DND-41 (cell line): ENCODE data around the gene FAM161B.

Experiments
- CTCF ChIP-seq: IDR thresholded peaks from 2 replicates; pipeline ENCODE4 v1.5.1; 2012; ENCODE audit warnings: borderline replicate concordance, low read length, moderate library complexity, mild to moderate bottlenecking; ENCODE audit not compliant: poor library complexity, severe bottlenecking; ENCODE audit errors: extremely low read depth
- EZH2 ChIP-seq: IDR thresholded peaks from 3 replicates; pipeline ENCODE4 v1.6.1; 2012; ENCODE audit warnings: borderline replicate concordance, low read depth, mild to moderate bottlenecking, moderate library complexity, low read length, inconsistent platforms; ENCODE audit not compliant: severe bottlenecking

- no peak for TF ChIP-seq CTCF
- TF ChIP-seq EZH2: no peak
Measured at GRCh38 chr14:73965216-73965615, 15.3 kb upstream of the FAM161B start.
